GM13977 (cell line): ENCODE data around the gene TRIM47.
"Not testable (repeated sequence)": the region's sequence is repeated elsewhere in the genome, so short reads cannot be mapped to it uniquely, and the experiment has no call there.

ENCODE experiments used
- DNase-seq: peaks from one replicate; pipeline ENCODE4 v3.0.0; 2012; ENCODE audit warnings: low spot score
- in situ Hi-C: fragments of 300-500 bp; cut with MboI; formaldehyde crosslinking; loops from one replicate; pipeline ENCODE4 v1.12.0; 2022; ENCODE audit warnings: low sequenced_read_pairs, low pct_unique_long_range_greater_than_20kb, mixed read lengths, inconsistent platforms; ENCODE audit not compliant: unreplicated experiment
- TF ChIP-seq, protein P1 (sequence below): IDR thresholded peaks from 2 replicates; pipeline ENCODE4 v1.5.1; 2012; ENCODE audit warnings: mild to moderate bottlenecking, control low read depth; ENCODE audit not compliant: insufficient read depth; ENCODE audit errors: extremely low read depth, missing control alignments

The TRIM47 gene

DNA sequence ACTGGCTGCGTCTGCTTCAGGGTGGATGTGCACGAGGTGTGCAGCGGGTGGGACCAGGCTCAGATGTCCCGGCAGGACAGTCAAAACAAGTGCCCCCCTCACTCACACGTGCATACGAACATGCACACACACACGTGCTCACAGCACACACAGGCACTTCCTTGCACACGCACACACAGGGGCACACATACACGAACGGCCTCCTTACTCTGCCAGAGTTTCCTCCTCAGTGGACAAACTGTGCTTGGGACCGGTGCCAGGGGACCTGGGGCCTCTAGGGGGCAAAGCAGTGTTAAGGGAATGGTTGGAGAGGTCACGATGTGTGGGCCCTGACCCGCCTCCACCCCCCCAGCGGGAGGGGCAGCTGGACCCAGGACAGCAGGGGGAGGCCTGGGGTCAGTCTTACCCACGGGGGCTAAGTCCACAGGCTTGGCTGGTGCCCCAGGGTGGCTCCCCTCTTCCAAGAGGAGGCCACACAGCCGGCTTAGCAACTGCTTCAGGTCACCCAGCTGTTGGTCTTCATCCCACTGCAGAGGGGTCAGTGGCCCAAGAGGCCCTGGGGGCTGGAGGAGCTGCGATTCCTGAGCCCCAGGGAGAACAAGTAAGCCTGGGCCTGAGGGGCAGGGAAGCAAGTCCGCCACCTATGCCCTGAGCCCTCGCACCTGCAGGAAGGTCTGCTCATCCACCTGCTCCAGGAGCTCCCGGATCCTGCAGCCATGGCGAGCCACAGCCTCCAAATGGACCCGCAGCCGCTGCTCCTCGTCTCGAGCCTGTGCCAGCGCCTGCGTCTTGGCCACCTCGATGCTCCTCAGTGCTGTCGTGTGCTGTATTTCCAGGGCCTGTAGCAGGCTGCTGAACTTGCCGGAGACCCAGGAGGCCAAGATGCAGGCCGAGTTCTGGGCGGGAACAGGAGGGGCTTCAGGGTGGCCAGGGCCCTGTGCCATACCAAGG is 13.5 kb upstream of the TRIM47 start:
- DNase-seq, result no peak
- in situ Hi-C loops, result no loop called here
- TF ChIP-seq, protein P1, sequence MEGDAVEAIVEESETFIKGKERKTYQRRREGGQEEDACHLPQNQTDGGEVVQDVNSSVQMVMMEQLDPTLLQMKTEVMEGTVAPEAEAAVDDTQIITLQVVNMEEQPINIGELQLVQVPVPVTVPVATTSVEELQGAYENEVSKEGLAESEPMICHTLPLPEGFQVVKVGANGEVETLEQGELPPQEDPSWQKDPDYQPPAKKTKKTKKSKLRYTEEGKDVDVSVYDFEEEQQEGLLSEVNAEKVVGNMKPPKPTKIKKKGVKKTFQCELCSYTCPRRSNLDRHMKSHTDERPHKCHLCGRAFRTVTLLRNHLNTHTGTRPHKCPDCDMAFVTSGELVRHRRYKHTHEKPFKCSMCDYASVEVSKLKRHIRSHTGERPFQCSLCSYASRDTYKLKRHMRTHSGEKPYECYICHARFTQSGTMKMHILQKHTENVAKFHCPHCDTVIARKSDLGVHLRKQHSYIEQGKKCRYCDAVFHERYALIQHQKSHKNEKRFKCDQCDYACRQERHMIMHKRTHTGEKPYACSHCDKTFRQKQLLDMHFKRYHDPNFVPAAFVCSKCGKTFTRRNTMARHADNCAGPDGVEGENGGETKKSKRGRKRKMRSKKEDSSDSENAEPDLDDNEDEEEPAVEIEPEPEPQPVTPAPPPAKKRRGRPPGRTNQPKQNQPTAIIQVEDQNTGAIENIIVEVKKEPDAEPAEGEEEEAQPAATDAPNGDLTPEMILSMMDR, result no peak

DNA sequence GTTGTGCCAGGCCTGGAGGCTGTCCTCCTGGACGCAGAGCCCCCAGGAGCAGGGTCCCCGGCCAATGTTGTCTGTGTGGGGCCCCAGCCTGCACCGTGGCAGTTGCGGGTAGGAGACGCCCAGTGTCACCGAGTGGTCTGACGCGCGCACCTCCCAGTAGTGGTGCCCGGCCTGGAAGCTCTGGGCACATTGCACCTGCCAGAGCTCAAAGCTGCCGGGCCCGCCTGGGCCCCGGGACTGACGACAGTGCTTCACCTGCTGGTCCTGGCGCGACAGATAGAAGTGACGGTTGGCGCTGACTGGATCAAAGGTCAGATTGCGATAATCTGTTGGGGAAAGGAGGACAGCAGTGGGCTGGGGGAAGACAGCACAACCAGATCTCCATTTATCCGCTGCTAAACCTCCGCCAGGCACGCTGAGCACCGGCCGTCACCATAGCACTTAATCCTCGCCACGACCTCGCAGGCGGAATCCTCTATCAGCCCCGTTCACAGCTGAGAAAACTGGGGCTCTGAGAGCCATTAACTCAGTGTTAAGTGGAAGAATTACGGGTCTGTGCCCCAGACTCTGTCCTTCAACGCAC is 12.7 kb upstream of the TRIM47 start:
- DNase-seq, result no peak
- in situ Hi-C loops, result no loop called here
- TF ChIP-seq, protein P1, result no peak

DNA sequence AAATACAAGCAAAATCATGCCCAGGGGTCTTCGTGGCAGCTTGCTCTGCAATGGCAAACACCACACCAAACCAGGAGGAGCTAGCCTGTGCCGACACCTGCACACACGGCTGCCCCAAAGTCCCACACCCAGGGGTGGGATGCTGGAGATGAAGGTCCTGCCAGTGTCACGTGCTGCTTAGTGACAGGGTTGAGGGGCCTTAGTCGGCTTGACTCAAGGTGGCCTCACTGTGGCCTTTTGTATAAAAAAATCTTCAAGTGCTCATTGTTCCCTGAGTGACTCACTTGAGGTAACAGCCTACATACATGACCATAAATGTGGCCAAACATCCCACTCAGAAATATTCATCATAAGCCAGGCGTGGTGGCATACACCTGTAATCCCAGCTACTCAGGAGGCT is 11.1 kb upstream of the TRIM47 start:
- DNase-seq, result no peak
- TF ChIP-seq, protein P1, result no peak
- in situ Hi-C loops, result no loop called here

DNA sequence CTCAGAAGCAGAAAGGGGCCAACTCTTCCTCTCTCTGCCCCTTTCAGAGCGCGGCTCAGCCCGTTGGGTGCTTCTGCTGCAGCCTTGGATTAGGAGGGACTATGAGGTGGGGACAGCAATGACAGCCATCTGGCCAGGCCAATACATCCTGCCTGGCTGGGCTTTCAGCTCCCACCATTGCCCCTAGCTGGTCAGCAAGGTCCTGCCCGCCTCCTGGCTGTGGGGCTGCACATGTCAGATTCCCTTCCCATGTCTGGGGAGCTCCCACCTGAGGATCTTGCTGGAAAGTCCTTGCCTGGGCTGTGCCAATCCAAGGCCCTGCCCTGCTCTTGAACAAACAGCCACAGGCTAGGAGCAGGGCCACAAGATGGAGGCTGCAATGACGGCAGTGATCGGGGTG is 10.1 kb upstream of the TRIM47 start:
- TF ChIP-seq, protein P1, result no peak
- DNase-seq, result no peak
- in situ Hi-C loops, result no loop called here

DNA sequence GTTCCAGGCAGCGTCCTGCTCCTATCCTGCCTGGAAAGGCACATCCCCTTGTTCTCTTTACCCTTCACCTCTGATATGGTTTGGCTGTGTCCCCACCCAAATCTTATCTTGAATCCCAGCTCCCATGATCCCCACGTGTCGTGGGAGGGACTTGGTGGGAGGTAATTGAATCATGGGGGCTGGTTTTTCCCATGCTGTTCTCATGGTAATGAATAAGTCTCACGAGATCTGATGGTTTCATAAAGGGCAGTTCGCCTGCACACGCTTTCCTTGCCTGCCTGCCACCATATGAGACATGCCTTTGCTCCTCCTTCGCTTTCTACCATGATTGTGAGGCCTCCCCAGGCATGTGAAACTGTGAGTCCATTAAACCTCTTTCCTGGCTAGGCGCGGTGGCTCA is 7.5 kb upstream of the TRIM47 start:
- DNase-seq, in situ Hi-C loops: not testable (repeated sequence)

DNA sequence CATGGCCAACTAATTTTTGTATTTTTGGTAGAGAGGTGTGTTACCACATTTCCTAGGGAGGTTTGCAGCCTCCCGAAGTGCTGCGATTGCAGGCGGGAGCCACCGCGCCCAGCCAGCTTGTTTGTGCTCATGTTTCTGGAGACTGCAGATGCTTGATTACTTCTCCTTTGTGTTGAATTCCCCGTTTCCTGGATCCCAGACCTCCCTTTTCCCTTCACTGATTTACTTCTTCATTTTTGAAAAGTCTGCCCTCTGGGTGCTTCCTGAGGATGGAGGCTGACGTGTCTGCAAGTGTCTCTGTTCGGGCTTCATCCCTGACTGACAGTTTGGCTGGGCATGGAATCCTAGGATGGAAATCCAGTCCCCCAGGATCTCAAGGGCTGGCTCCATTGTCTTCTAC is 7.0 kb upstream of the TRIM47 start:
- no peak for DNase-seq
- TF ChIP-seq, protein P1, result no peak
- in situ Hi-C loops, result no loop called here
